CD4-positive, alpha-beta T cell treated with Interferon alpha-2 for 1 hour (primary cell): ENCODE measurements around the gene PDGFB.

ENCODE experiments used
- DNase-seq, 2 donors: peaks; one replicate each; pipeline ENCODE4 v3.0.0-alpha.2; 2020 to 2022

Gene PDGFB

GRCh38 chr22:39276440-39277141 is 31.8 kb upstream of the PDGFB start:
- DNase-seq: no peak

- DNase-seq: no peak
These were observed 31.1 kb upstream of the PDGFB start for GRCh38 chr22:39275814-39276439.

- DNase-seq: no peak
These were observed 29.4 kb upstream of the PDGFB start for GRCh38 chr22:39273950-39274887.

- no peak for DNase-seq
These were observed 26.0 kb upstream of the PDGFB start for GRCh38 chr22:39270792-39271191.

- no peak for DNase-seq
These were observed 25.5 kb upstream of the PDGFB start for GRCh38 chr22:39270280-39270679.

DNA sequence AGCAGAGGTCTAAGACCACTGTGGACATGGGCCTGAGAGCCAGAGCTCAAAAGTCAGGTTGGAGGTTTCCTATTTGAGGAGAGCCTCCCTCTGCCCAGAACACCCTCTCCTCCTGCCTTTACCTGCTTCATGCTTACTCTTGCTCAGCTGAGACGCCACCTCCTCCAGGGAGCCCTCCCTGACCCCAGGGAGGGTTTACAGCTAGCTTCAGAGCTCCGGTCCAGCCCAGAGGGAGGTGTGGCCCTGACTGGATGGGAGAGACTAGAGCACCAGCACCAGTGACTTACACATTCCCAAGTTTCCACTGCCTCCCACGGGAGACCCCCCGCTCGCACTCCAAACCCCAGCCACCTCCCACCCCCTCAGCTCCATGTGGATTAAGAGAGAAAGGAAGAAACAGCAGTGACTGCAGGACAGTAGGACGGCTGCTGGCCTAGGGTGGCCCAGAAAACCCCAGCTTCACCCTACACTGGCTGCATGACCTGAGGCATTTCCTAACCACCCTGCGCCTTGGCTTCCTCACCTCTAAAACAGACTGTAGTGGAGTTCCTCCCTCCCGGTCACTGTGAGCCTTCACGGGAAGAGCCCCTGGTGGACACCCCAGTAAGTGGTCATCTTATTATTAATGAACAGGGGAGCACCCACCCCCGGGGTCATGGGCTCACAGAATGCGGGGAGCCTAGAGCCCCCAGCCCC is 24.5 kb upstream of the PDGFB start:
- DNase-seq: no peak

GRCh38 chr22:39268645-39269044 is 23.9 kb upstream of the PDGFB start:
- DNase-seq: no peak

DNA sequence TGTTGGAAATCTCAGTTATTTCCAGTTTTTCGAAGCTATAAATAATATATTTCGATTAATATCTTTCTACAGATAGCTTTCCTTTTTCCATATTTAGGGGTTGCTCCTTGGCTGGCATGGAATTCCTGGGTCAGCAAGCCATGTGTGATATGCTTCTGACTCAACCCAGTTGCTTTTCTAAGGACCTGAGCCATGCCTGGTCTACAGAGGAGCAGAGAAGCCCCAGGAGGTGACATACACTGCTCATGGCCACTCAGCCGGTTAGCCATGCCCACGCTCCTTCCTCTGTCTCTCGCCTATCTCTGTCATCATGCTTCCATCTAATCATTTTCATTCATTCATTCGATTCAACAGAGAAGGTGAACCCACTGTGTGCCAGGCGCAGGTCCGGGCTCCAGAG is 23.2 kb upstream of the PDGFB start:
- no peak for DNase-seq

DNA sequence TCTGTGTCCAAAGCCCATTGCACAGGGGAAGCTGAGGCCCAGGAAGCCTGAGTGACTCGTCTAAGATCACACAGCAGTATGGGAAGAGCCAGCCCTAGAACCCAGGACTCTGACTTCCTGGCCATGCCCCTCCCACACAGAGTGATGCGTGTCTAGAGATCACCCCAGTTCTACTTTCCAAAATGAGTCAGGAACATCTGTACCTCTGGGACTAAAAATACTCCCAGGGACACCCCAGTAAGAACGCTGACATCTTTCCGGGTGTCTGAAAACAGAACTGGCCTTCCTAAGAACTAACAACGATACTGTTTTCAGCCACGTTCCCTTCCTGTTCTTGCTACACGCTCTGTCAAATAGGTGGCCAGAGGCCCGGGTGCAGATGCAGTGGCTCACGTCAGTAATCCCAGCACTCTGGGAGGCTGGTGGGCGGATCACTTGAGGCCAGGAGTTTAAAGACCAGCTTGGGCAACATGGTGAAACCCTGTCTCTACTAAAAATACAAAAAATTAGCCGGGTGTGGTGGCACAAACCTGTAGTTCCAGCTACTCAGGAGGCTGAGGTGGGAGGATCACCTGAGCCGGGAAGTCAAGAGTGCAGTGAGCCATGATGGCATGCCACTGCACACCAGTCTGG is 21.7 kb upstream of the PDGFB start:
- peak; percentile 13 to 33 for DNase-seq

- no peak for DNase-seq
These were observed 20.5 kb upstream of the PDGFB start for GRCh38 chr22:39265143-39265886.

DNA sequence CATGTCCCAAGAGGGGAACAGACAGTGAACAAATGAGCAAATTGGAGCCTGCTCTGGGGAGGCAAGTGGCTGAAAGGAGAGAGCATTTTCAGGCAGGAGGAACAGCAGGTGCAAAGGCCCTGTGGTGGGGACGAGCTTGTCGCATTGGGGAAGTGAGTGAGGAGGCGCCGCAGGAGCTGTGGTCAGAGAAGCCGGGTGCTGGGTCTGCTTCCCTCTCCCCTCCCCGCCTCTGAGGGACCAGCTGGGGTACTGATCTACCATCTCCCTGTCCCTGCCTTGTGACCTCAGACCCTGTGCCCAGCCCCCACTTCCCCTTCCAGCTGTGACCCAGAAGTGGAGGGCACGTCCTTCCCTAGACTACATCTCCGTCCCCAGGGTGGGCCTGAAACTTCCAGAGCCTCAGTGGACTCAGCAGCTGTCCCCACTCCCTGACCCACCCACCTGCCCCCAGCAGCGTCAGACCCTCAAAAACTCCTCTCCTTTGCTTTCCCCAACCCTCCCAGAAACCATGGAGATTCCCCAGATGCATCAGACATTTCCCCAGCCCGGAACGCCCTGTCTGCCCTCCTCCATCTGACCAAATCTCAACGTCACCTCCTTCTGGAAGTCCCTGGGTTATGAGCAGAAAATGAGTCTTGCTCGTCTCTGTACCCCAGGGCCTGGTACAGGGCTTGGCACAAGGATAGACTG is 19.7 kb upstream of the PDGFB start:
- peak; percentile 21 to 47 for DNase-seq

DNA sequence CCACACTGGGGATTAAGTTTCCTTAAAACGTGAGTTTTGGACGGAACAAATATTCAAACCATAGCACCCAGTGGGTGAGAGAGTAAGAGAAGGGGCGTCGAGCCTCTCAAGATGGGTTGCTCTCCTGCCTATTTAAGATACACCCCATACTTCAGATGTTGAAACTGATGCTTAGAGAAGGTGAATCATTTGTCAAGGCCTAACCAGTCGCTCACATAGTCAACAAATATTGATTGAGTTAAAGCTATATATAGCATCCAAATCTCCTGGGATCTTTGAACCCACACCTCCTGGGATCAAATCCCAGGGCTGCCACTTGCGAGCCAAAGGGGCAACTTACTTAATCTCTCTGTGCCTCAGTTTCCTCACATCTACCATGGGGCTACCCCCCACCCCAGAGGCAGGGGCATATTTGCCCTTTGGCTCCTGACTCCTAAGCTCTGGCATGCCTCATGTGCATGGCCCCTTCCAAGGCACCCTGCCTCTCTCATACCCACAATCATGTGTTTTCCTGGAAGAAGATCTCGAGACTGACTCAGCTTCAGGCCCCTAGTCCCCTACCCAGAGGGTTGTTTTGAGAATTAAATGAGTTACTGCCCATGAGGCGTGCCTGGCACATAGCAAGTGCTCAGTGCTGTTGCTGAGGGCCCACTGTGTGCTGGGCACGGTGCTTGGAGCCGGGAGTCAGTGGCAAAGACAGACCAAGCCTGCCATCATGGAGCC is 19.0 kb upstream of the PDGFB start:
- no peak for DNase-seq

GRCh38 chr22:39259666-39260065 is 14.9 kb upstream of the PDGFB start:
- no peak for DNase-seq

DNA sequence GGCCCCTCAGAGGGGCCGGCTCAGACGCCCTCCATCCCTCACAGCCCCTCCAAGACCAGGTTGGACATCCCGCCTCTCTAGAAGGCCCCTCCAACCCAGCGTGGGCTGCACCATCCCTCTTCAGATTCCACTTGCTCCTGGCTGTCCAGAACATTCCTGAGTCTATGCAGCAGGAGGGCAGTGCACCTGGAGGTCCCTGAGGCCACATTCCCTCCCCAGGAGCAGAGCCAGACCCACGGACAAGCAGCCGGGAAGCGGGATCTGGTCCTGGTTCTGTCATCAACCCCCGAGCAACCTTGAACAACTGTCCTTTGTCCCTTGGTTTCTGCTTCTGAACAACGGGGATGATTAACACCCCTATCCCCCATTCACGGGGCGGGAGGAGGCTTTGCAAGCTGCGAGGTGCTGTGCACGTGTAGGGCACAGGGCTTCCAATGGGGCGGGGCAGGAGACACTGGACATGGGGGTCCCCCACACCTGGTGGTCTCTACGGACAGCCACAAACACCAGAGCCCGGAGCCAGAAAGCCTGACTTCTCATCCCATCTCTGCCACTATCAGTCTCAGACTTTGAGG is 13.2 kb upstream of the PDGFB start:
- DNase-seq: no peak

- DNase-seq: no peak
These were observed 12.2 kb upstream of the PDGFB start for GRCh38 chr22:39256979-39257378.

GRCh38 chr22:39256186-39256552 is 11.4 kb upstream of the PDGFB start:
- no peak for DNase-seq

GRCh38 chr22:39255449-39256185 is 10.8 kb upstream of the PDGFB start:
- DNase-seq: no peak

DNA sequence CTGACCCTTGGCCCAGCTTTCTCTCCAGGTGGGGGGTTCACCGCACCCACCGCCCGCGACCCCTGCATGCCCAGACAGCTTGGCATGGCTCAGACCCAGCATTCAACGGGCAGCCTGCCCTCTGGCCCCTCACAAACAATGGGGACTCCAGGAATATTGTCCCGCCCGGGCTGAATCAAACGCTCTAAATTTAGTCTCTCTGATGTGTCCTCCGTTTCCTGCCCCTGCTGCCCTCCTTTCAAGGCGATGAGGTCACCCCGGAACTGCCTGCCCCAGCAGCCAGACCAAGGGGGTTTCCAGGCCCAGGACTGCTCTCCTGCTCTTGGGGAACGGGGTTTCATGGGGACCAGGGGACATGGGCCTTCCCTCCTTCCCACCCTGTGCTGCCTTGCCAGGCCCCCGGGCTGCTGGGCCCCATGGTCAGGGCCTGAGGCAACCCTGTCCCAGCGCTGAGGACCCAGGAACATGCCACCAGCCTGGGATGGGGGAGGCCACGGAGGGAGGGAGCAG is 10.1 kb upstream of the PDGFB start:
- DNase-seq: peak; percentile 33 to 58

GRCh38 chr22:39254122-39254521 is 9.3 kb upstream of the PDGFB start:
- DNase-seq: no peak
